CD1c-positive myeloid dendritic cell (primary cell): Measurements from ENCODE around the gene SYNJ2.
A peak's percentile ranks its signal among the peaks of the same experiment; 100 is the strongest.

Source experiments
- DNase-seq: peaks from one replicate; pipeline ENCODE4 v3.0.0-alpha.2; 2016; ENCODE audit errors: extremely low spot score

The SYNJ2 gene

GRCh38 chr6:158118886-158119285, 137.2 kb downstream of the SYNJ2 start:
- no peak for DNase-seq

- DNase-seq = no peak
Observed at GRCh38 chr6:158121335-158121734, 139.7 kb downstream of the SYNJ2 start.

- no peak for DNase-seq
Observed at GRCh38 chr6:158122048-158122447, 140.4 kb downstream of the SYNJ2 start.

GRCh38 chr6:158124288-158124687, 142.6 kb downstream of the SYNJ2 start:
- DNase-seq = no peak

- no peak for DNase-seq
Observed at GRCh38 chr6:158125271-158125670, 143.6 kb downstream of the SYNJ2 start.

GRCh38 chr6:158131926-158132325, 150.3 kb downstream of the SYNJ2 start:
- peak; percentile 10 for DNase-seq

- no peak for DNase-seq
Observed at GRCh38 chr6:158142789-158143188, 161.1 kb downstream of the SYNJ2 start.

- DNase-seq = no peak
Observed at GRCh38 chr6:158143700-158144099, 162.0 kb downstream of the SYNJ2 start.
